GM12878 (cell line): ENCODE data around the gene ZNF678. TPM values are rescaled to one million over a fixed set of nuclear protein-coding genes. Genes with fewer than 3 reads are reported as not detected.

Source experiments
- ATAC-seq: fragments of 200-7000 bp; cut with Tn5 transposase; 3 replicates; pipeline ENCODE4 v1.9.1; 2020; ENCODE audit warnings: mild to moderate bottlenecking, moderate library complexity
- BruUV-seq: library from RNA; stranded (reverse); fragments of 400-500 nt; replicated peaks from 2 replicates; lab custom pipeline; 2021; lab: Mats Ljungman, UMichigan
- CTCF ChIA-PET: fragments of 300-600 bp; sonication (Branson Sonifier 250); formaldehyde crosslinking; extraction: SDS; loops from one replicate; lab custom pipeline; 2021; ENCODE audit warnings: inconsistent platforms; lab: Yijun Ruan, JAX
- POLR2A ChIA-PET: fragments of 350-600 bp; formaldehyde crosslinking; extraction: SDS; loops from one replicate; lab custom pipeline; 2021; ENCODE audit warnings: inconsistent platforms; lab: Charles Lee
- RAD21 ChIA-PET: fragments of 300-600 bp; sonication (Branson Sonifier 250); formaldehyde crosslinking; loops from one replicate; lab custom pipeline; 2023; ENCODE audit warnings: antibody characterized with exemption; ENCODE audit not compliant: unreplicated experiment; lab: Charles Lee
- SMC1A ChIA-PET: fragments of 300-600 bp; sonication (Branson Sonifier 250); formaldehyde crosslinking; loops from one replicate; lab custom pipeline; 2023; ENCODE audit not compliant: unreplicated experiment, uncharacterized antibody; lab: Charles Lee
- DNase-seq: peaks from one replicate; pipeline ENCODE4 v3.0.0-alpha.2; 2011; ENCODE audit warnings: low read depth, low spot score
- FAIRE-seq: peaks from 3 replicates; lab custom pipeline; 2011; peaks lifted over from hg19 to GRCh38; lab: Jason Lieb, UNC
- H2AFZ ChIP-seq: 2 replicates; pipeline ENCODE4 v1.6.0; 2011; ENCODE audit warnings: low read depth, low read length, control low read depth; ENCODE audit not compliant: control insufficient read depth
- H3K27ac ChIP-seq: 2 replicates; pipeline ENCODE4 v1.5.1; 2011; ENCODE audit warnings: control low read depth; ENCODE audit not compliant: control insufficient read depth, insufficient read depth
- H3K27me3 ChIP-seq, 2 experiments: replicated peaks in 1 of 2; 2 replicates each; pipeline versions ENCODE4 v1.6.0 to v1.6.1; 2011; ENCODE audit warnings: low read length in 1 of 2; ENCODE audit not compliant: control insufficient read depth in 2 of 2, insufficient read depth in 2 of 2
- H3K36me3 ChIP-seq, 2 experiments: 2 replicates each; pipeline ENCODE4 v1.5.1; 2011; ENCODE audit warnings: low read length in 1 of 2; ENCODE audit not compliant: control insufficient read depth in 2 of 2, insufficient read depth in 2 of 2
- H3K4me1 ChIP-seq: 2 replicates; pipeline ENCODE4 v1.6.1; 2011; ENCODE audit warnings: mild to moderate bottlenecking, low read length, moderate library complexity, mixed read lengths; ENCODE audit not compliant: control insufficient read depth, insufficient read depth
- H3K4me2 ChIP-seq: 2 replicates; pipeline ENCODE4 v1.6.0; 2011; ENCODE audit warnings: control low read depth; ENCODE audit not compliant: control insufficient read depth, insufficient read depth
- H3K4me3 ChIP-seq: fragments of 200-600 bp; sonication (generic); 2 replicates; pipeline ENCODE4 v1.5.1; 2016
- H3K79me2 ChIP-seq: 2 replicates; pipeline ENCODE4 v1.6.0; 2011; ENCODE audit warnings: low read length; ENCODE audit not compliant: control insufficient read depth, insufficient read depth
- H3K9ac ChIP-seq: 2 replicates; pipeline ENCODE4 v1.8.0; 2011; ENCODE audit warnings: low read length, control low read depth, mixed read lengths; ENCODE audit not compliant: control insufficient read depth, insufficient read depth
- H3K9me3 ChIP-seq: replicated peaks from 3 replicates; pipeline ENCODE4 v1.5.1; 2011; ENCODE audit warnings: mild to moderate bottlenecking, low read length; ENCODE audit not compliant: control insufficient read depth, insufficient read depth
- H4K20me1 ChIP-seq: 2 replicates; pipeline ENCODE4 v1.6.0; 2011; ENCODE audit not compliant: control insufficient read depth, insufficient read depth
- NFYB ChIP-seq: IDR thresholded peaks from 2 replicates; pipeline ENCODE4 v1.6.1; 2011; ENCODE audit warnings: low read depth, mild to moderate bottlenecking, low read length, improper control_type of control experiment, moderate library complexity; ENCODE audit not compliant: insufficient read depth
- NR2C1 ChIP-seq: fragments of 450-650 bp; IDR thresholded peaks from 2 replicates; pipeline ENCODE4 v1.6.1; 2017; ENCODE audit warnings: antibody characterized with exemption, mild to moderate bottlenecking, moderate library complexity
- RAD21 ChIP-seq: IDR thresholded peaks from 2 replicates; pipeline ENCODE4 v1.6.1; 2011; ENCODE audit warnings: mild to moderate bottlenecking, low read depth, low read length, moderate library complexity; ENCODE audit not compliant: insufficient read depth
- STAT1 ChIP-seq: fragments of 450-650 bp; conservative IDR thresholded peaks from 2 replicates; pipeline ENCODE4 v1.6.1; 2014; ENCODE audit warnings: antibody characterized with exemption, mild to moderate bottlenecking
- ZBTB11 ChIP-seq: fragments of 450-650 bp; formaldehyde crosslinking; IDR thresholded peaks from 2 replicates; pipeline ENCODE4 v1.5.0; 2022; ENCODE audit warnings: mild to moderate bottlenecking, missing genetic modification characterization
- ZBTB33 ChIP-seq: fragments of 450-650 bp; IDR thresholded peaks from 2 replicates; pipeline ENCODE4 v1.6.1; 2017; ENCODE audit warnings: mild to moderate bottlenecking
- ZSCAN29 ChIP-seq: fragments of 450-650 bp; IDR thresholded peaks from 2 replicates; pipeline ENCODE4 v1.6.1; 2017; ENCODE audit warnings: mild to moderate bottlenecking, moderate library complexity
- WGBS: methylation state at CpG from one replicate; pipeline ENCODE4 v1.1.6; 2016; ENCODE audit warnings: low lambda C conversion rate; ENCODE audit not compliant: insufficient replicate concordance, insufficient coverage; ENCODE audit errors: missing lambda C conversion rate; 5-methylcytosine and 5-hydroxymethylcytosine counted together
- in situ Hi-C: fragments of 300-500 bp; cut with MboI; formaldehyde crosslinking; loops from 9 replicates; pipeline ENCODE4 v1.14.3; 2018; ENCODE audit warnings: mixed read lengths
- intact Hi-C: fragments of 100-400 bp; cut with micrococcal nuclease; formaldehyde crosslinking; loops from one replicate; pipeline ENCODE4 v1.14.2; 2022; ENCODE audit not compliant: unreplicated experiment
- polyA plus RNA-seq, 11 experiments: library from polyadenylated mRNA; depleted of rRNA in 4 of 11; unstranded in 6 of 11; stranded (reverse) in 5 of 11; fragments of >200 nt; fragmentation: Nextera tagmentation in 4 of 11; fragmentation: Illumina TruSeq in 1 of 11; extraction: Ambion mirVana in 4 of 11; extraction: Trizol in 1 of 11; gene quantifications; 1 replicate in 1 of 11; 2 replicates in 10 of 11; pipeline versions ENCODE4 v1.2.1 to v1.2.3, GENCODE V29; 2011 to 2016; ENCODE audit warnings: inconsistent platforms in 2 of 11, missing spikeins in 2 of 11, low read depth in 1 of 11
- total RNA-seq, 4 experiments: library from RNA; depleted of rRNA in 3 of 4; stranded (reverse); fragments of >200 nt in 3 of 4; fragmentation: Illumina TruSeq in 1 of 4; extraction: Trizol in 1 of 4; gene quantifications; 2 replicates each; pipeline versions ENCODE4 v1.2.1 to v1.2.3, GENCODE V29; 2013 to 2021
- TF ChIP-seq, protein P1 (sequence below): IDR thresholded peaks from 2 replicates; pipeline ENCODE4 v1.6.1; 2012; ENCODE audit warnings: low read length, inconsistent platforms
- TF ChIP-seq, protein P2 (sequence below): fragments of 150-350 bp; IDR thresholded peaks from 2 replicates; pipeline ENCODE4 v1.6.1; 2016; ENCODE audit warnings: low read depth, low read length

The ZNF678 gene
- total and polyA plus RNA-seq, 10 of the 15 experiments (the other 5 are each of a cell fraction or from before 2014, with no cell fraction given), result 1.4 to 10.4 (median 3.5) TPM

DNA sequence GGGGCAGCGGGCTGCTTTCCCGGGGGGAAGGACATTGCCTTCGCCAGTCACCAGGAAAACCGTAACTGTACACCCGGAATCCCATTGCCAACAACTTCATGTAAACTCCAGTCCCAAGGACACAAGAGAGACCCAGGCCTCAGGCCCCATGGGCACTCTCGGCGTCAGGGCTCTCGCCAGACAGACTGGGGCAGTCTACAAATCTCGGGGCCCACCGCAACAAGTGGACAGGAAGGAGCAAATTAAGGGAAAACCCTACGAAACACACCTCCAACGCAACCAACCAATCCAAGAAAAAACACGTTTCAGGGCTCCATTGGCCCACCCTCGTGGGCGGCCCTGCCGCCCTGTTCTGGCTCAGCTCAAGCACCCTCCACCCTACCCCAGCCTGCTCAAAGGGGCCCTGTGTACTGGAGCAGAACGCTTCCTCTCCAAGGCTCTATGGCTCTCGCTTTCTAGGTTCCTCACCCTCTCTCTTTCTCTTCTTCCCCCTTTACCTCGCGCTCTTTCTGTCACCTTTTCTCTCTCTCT is 4.6 kb upstream of the ZNF678 start:
- DNase-seq (no peak), FAIRE-seq (no peak), ATAC-seq (no peak)
- WGBS, result 51% methylated on average over 18 of the region's 20 CpGs
- no TSS peak for BruUV-seq
- peak overlapping the region; percentile 44; the same call in 1 of the 2 replicates for H2AFZ ChIP-seq
- no peaks in the 10 kb centered on the region for H4K20me1 ChIP-seq
- CTCF ChIA-PET, result no interaction called here
- H3K79me2 ChIP-seq, result no peaks in the 10 kb centered on the region
- intact Hi-C loops, result no loop called here
- no peak overlapping the region for H3K4me2 ChIP-seq
- SMC1A ChIA-PET, result no interaction called here
- in situ Hi-C loops, result no loop called here
- POLR2A ChIA-PET, result no interaction called here
- TF ChIP-seq STAT1 (no peak), ZSCAN29 (no peak), ZBTB11 (no peak), NFYB (no peak), NR2C1 (no peak), RAD21 (no peak), ZBTB33 (no peak)
- TF ChIP-seq, protein P1, sequence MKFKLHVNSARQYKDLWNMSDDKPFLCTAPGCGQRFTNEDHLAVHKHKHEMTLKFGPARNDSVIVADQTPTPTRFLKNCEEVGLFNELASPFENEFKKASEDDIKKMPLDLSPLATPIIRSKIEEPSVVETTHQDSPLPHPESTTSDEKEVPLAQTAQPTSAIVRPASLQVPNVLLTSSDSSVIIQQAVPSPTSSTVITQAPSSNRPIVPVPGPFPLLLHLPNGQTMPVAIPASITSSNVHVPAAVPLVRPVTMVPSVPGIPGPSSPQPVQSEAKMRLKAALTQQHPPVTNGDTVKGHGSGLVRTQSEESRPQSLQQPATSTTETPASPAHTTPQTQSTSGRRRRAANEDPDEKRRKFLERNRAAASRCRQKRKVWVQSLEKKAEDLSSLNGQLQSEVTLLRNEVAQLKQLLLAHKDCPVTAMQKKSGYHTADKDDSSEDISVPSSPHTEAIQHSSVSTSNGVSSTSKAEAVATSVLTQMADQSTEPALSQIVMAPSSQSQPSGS, result no peak
- TF ChIP-seq, protein P2, sequence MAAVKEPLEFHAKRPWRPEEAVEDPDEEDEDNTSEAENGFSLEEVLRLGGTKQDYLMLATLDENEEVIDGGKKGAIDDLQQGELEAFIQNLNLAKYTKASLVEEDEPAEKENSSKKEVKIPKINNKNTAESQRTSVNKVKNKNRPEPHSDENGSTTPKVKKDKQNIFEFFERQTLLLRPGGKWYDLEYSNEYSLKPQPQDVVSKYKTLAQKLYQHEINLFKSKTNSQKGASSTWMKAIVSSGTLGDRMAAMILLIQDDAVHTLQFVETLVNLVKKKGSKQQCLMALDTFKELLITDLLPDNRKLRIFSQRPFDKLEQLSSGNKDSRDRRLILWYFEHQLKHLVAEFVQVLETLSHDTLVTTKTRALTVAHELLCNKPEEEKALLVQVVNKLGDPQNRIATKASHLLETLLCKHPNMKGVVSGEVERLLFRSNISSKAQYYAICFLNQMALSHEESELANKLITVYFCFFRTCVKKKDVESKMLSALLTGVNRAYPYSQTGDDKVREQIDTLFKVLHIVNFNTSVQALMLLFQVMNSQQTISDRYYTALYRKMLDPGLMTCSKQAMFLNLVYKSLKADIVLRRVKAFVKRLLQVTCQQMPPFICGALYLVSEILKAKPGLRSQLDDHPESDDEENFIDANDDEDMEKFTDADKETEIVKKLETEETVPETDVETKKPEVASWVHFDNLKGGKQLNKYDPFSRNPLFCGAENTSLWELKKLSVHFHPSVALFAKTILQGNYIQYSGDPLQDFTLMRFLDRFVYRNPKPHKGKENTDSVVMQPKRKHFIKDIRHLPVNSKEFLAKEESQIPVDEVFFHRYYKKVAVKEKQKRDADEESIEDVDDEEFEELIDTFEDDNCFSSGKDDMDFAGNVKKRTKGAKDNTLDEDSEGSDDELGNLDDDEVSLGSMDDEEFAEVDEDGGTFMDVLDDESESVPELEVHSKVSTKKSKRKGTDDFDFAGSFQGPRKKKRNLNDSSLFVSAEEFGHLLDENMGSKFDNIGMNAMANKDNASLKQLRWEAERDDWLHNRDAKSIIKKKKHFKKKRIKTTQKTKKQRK, result no peak
- H3K4me1 ChIP-seq, result no peaks in the 10 kb centered on the region
- H3K36me3 ChIP-seq, result no peaks in the 10 kb centered on the region
- no peaks in the 10 kb centered on the region for H3K27me3 ChIP-seq
- no peak overlapping the region for H3K27ac ChIP-seq
- no peak overlapping the region for H3K9ac ChIP-seq
- RAD21 ChIA-PET, result no interaction called here
- H3K9me3 ChIP-seq, result peaks cover 19% of the 10 kb centered on the region; the same call in 2 of the 3 replicates
- H3K4me3 ChIP-seq, result no peak overlapping the region
